GM21717 (cell line): Measurements from ENCODE around the gene ACSL6.

Source experiments
- ATAC-seq: cut with Tn5 transposase; IDR thresholded peaks from one replicate; pipeline ENCODE4 v1.9.1; 2021; ENCODE audit warnings: mild to moderate bottlenecking, moderate library complexity; ENCODE audit not compliant: unreplicated experiment

Gene ACSL6

DNA sequence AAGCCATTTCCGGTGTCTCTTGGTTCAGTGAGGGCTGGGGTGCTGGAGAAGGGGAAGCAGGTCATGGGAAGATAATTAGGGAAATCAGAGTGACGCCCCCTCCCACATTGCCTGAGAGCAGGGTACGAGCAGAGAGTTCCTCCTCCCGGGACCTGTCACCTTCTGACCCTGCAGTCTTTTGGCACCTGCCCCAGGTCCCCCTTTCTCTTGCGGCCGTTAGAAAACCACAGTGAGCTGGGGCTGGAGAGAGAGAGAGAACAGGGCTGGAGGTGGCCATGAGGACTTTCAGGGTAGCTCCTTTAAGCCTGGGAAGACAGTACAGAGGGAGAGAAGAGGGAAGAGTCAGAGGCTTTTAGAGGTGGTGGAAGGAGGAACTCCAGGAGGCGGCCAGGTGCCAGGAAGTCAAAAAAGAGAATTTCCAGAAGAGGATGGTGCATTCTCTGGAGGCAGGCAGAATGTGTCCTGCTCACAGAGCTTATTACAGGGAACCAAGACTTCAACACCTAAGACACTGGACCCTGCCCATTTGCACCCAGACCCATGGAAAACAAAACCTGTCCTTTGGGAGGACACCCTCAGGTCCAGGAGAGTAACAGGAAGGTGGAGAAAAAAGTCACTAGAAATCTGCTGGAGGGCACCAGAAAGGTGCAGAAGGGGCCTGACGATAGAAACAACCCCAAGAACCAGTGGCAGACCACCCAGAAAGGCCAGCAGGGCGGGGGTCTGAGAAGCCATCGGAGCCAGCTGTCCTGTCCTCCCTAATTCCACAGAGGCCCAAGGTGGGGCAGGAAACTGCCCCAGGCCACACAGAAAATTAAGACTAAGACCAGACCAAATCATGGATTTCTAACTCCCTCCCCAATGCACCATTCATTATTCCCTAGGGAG is 6.5 kb upstream of the ACSL6 start:
- ATAC-seq, result no peak

- no peak for ATAC-seq
These were observed 5.9 kb upstream of the ACSL6 start for GRCh38 chr5:132017316-132017715.

DNA sequence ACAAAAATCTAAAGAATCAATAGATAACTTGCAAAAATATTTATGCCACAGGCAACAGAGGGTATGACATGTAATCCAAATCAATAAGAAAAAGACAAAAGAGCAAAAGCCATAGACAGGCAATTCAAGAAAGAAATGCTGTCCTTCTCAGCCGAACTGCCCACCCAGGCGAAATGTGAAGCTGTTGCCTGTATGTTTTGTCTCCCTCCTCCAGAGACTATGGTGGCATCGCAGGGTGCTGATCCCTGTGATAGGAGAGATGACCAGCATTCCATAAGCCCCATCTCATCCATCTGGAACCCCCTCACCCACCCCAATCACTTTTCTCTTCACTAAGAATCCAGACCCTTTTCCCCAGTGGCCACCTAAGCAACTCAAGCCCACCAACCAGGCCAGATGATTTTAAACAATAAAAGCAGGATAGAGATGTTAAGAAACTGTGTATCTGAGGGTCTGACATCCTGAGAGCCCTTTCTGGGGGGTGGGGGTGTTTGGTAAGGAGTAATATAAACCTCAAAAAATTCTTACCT is 5.3 kb upstream of the ACSL6 start:
- ATAC-seq, result no peak

DNA sequence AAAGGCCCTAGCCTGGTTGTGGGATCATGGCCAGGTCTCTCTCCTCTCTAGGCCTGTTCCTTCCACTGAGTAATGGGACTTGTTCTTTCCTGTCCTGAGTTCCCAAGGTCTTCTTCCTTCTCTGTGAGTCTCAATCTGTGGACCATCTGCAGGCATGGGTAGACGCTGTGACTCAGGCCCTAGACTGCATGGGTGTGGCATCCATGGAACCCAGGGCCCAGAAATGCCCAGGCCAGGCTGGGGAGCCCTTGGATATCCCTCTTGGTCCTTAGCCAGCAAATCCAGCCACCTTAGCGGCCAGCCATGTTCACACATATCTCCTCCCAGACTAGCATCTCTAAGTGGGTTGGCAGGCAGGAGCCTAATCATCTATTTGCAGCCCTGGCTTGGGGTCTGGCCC is 2.3 kb upstream of the ACSL6 start:
- ATAC-seq, result no peak

DNA sequence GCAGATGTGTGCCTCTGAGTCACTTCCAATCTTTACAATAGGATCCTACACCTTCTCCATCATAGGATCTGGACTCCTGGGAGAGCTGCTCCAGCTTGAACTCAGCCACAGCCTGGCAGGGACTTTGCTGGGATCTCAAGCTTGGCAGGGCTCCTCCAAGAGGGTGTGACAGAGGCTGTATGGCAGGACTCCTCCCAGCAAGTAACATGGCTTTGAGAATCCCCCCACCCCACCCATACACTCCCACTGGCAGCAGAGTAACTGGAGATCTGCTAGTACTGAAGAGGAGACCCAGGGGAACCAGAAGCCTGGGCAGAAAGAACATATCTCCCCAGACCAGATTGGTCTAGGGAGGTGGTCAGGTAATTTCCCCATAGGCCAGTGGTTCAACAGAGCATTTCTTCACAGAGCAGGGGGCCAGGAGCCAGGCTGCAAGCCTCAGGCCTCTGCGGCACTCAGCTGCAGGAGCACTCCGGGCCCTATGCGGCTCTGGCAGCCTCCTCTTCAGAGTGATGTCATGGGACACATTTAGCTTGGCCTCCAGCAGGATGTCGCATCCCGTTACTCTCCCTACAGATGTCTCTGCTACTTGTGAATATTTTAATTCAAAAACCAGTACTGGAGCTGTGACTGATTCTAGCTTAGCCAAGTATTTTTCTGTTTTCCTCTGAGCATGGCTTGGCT is 1.7 kb upstream of the ACSL6 start:
- ATAC-seq, result no peak

- ATAC-seq, result no peak
These were observed 1.0 kb upstream of the ACSL6 start for GRCh38 chr5:132012371-132013005.

DNA sequence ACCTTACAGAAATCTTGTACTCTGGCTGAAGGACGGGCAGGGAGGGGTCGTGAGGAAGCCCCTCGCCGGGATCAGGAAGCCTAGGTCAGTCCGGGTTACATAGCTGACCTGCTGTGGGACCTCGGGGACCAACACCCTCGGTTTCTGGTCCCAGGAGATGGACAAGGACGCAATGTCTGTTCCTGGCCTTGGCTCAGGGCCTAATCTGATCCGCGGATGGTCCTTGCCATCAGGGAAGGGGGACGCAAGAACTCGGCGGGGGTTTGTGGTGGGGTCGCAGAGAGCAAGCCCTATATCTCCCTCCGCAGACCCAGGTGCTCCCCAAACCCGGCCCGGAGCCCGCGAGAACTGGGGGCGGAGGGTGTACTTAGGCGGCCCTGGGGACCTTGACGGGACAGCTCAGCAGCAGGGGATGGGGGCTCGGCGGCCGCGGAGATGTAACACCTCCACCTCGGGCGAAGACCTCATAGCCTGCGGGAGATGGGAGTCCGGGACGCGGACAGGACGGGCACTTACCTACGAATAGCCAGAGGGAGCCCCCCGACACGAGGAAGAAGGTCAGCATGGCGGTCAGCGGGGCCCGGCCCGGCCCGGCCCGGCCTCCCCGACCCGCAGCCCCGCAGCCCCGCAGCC is 353 bp downstream of the ACSL6 start:
- no peak for ATAC-seq

DNA sequence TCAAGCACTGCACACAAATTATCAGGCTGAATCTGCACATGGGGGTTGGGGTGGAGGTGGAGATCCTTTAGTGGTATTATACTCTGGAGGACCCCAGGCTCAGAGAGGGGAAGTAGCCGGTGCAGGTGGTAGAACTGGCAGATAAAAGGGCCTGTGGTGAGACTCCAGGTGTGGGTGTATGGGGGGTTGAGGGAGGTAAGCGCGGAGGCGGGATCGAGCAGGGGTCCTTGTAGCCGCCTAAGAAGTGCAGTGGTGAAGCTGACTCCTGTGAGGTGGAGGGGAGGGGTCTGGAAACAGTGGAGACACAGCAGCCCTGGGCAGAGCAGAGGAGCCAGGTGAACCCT is 841 bp downstream of the ACSL6 start:
- no peak for ATAC-seq

DNA sequence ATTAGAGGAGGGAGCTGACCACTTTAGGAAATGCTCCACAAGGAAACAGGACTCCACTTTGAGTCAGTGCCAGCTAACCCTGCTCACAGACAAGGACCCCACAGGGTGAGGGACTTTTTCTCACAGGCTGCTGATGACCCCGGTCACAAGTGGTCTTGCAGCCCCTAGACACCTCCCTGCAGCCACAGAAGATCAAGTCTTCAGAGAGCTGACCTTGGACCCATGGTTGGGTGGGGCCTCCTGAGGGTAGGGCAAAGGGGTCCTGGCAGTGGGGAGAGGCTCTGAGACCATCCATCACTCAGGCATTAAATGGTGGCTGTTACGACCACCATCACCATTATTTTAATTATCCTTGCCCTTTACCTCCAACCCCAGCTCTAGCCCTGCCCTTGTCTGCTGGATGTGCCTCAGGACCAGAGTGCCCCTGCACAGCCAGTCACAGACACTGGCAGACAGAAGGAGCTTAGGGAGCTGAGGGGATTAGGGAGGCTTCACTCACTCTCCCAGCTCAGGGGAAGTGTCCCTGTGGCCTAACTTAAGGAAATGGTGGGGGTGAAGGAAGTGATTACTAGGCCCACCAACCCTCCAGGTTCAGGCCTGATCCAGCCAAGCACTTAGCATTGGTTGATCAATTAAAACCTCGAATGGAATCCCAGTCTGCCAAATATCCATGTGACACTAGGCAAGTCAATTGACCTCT is 1.6 kb downstream of the ACSL6 start:
- ATAC-seq, result no peak

DNA sequence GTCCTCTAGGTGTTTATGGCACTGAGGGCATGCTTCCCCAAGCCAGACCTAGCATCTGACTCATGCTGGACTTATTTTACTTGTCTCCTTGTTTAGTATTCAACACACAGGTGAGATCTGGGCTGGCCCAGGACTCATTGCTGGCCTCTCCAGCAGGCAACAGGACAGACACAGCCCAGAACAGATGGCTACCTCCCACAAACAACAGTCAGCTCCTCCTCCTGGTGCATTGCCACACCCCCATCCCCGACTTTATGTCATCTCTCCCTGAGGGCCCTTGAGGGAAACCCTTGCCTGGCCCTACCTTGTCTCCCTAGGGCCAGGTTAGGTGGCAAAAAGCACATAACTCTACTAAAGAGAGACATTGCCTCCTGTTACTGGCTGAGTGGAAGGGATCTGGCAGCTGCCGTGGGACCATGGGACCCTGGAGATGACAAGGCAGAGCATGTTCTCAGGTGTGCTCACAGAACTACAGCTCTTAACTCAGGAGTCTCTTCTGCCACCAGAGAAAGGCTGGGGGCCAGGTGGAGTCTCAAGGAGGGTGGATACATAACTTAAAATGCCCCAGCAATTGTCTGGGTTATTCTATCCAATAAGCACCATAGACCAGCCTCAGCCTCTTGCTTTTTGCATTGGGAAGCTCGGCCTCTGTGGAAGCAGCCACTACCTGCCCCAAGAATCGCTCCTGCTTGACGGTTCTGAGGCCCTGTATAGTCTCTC is 2.3 kb downstream of the ACSL6 start:
- ATAC-seq, result no peak

DNA sequence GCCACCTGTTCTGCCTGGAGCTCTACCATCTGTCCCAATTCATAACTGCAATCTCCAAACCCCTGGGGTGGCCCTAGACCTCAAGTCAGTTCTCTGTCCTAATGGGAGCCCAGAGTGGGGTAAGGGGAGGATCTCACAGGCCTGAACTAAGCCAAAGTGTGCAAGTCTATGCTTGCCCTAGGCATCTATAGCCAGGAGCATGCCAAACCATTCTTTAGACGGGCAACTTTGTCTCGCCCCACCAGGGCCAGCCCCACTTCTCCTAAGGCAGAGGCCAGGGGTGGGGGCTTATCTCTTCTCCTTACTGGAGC is 3.3 kb downstream of the ACSL6 start:
- ATAC-seq, result peak; percentile 14

DNA sequence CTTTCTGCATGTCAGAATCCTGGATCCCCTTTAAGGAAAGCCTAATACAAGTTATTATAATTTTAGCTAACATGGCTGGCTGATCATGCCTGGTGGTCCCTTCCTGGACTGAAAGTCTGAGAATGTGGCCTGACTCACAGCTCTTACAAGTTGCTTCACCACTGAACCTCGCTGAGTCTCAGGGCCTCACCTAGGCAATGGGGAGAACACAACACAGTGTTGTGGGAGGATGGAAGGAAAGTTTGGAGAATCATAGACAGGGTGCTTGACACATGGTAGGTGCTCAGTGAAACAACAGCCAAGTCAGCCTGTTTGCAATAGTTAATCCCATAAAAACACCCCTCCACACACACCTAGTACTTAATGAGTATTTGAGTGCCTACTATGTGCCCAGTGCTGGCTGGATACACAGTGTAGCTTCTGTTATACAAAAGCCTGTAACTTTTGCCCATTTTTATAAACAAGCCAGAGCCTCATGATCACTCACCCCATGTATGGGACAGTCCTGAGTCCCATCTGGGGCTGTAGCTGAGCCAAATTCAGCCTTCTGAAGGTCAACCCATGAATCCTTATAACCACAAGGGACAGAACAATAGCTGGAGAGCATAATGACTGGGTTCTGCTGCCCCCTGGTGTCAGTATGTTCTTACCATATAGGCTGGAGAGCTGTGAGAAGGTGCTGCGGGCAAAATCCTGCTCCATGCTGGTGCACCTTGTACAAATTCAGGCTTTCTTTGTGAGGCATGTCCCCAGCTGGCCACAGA is 3.9 kb downstream of the ACSL6 start:
- peak; percentile 74 for ATAC-seq

GRCh38 chr5:132006331-132007120 is 4.9 kb downstream of the ACSL6 start:
- no peak for ATAC-seq

DNA sequence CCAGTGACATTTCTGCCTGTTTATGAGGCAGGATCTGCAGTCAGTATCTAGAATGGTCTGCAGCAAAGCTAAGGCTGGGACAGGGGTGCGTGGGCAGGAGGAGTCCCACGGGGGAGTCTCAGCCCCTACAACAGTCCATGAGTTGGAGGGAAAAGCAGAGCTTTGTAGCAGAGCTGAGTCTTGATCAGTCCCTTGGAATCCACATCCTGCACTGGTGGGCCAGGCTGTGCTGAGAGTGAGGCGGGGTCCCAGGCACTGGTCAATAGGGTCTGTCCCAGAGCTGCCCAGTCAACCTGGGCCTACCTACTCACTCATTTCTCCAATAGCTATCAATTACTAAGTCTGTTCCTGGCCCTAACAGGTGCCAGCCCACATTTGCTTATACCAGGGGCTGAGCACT is 5.9 kb downstream of the ACSL6 start:
- no peak for ATAC-seq

DNA sequence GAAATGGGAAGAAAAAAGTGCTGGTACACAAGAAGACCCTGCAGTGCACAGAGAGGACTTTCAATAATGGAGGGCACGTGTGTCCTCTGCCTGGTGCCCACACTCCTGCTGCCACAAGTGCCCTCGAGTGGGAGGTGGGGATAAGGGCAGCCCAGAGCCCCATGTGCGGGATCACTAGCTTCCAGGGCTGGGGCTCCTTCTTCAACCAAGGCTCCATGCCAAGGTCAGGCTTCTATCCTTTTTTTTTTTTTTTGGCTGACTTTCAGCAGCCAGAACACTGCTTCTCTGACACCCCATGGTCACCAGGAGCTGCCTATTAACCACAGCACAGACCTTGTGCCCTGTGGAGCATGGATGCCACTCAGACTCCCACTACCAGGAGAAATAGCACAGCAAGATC is 7.5 kb downstream of the ACSL6 start:
- ATAC-seq, result no peak

- ATAC-seq, result no peak
These were observed 8.2 kb downstream of the ACSL6 start for GRCh38 chr5:132003170-132003744.

GRCh38 chr5:132002757-132003156 is 8.7 kb downstream of the ACSL6 start:
- ATAC-seq, result no peak
